HG03439 (cell line): Measurements from ENCODE around the gene CHST11.

Source experiments
- ATAC-seq: cut with Tn5 transposase; IDR thresholded peaks from one replicate; pipeline ENCODE4 v1.9.1; 2021; ENCODE audit warnings: mild to moderate bottlenecking, moderate library complexity; ENCODE audit not compliant: unreplicated experiment

CHST11 gene

GRCh38 chr12:104746467-104747088 lies 289.8 kb downstream of the CHST11 start:
- ATAC-seq, result no peak

GRCh38 chr12:104747330-104747729 lies 290.6 kb downstream of the CHST11 start:
- no peak for ATAC-seq

- no peak for ATAC-seq
Observed at GRCh38 chr12:104747955-104748354, 291.2 kb downstream of the CHST11 start.

GRCh38 chr12:104748356-104748755 lies 291.6 kb downstream of the CHST11 start:
- no peak for ATAC-seq

GRCh38 chr12:104748790-104749189 lies 292.0 kb downstream of the CHST11 start:
- no peak for ATAC-seq

- no peak for ATAC-seq
Observed at GRCh38 chr12:104749545-104749944, 292.8 kb downstream of the CHST11 start.

- ATAC-seq, result no peak
Observed at GRCh38 chr12:104750061-104750460, 293.3 kb downstream of the CHST11 start.

GRCh38 chr12:104751120-104751519 lies 294.4 kb downstream of the CHST11 start:
- no peak for ATAC-seq

- ATAC-seq, result peak; percentile 80
Observed at GRCh38 chr12:104751594-104751993, 294.8 kb downstream of the CHST11 start.

- no peak for ATAC-seq
Observed at GRCh38 chr12:104752016-104752415, 295.3 kb downstream of the CHST11 start.

GRCh38 chr12:104752881-104753280 lies 296.1 kb downstream of the CHST11 start:
- no peak for ATAC-seq

- ATAC-seq, result no peak
Observed at GRCh38 chr12:104756901-104757300, 300.2 kb downstream of the CHST11 start.

GRCh38 chr12:104758771-104759170 lies 302.0 kb downstream of the CHST11 start:
- ATAC-seq, result no peak

- no peak for ATAC-seq
Observed at GRCh38 chr12:104761091-104761490, 304.3 kb downstream of the CHST11 start.

GRCh38 chr12:104761611-104762010 lies 304.9 kb downstream of the CHST11 start:
- no peak for ATAC-seq

GRCh38 chr12:104763168-104763805 lies 306.5 kb downstream of the CHST11 start:
- no peak for ATAC-seq

GRCh38 chr12:104764225-104765091 lies 307.7 kb downstream of the CHST11 start:
- ATAC-seq, result no peak

GRCh38 chr12:104767261-104767660 lies 310.5 kb downstream of the CHST11 start:
- ATAC-seq, result no peak

- ATAC-seq, result no peak
Observed at GRCh38 chr12:104768033-104768432, 311.3 kb downstream of the CHST11 start.

- ATAC-seq, result no peak
Observed at GRCh38 chr12:104769144-104769561, 312.4 kb downstream of the CHST11 start.

- no peak for ATAC-seq
Observed at GRCh38 chr12:104772336-104772735, 315.6 kb downstream of the CHST11 start.

GRCh38 chr12:104775731-104776231 lies 319.0 kb downstream of the CHST11 start:
- ATAC-seq, result no peak
